Inflammatory macrophage (primary cell): ENCODE results near the gene ADAT2.
"Not testable (repeated sequence)": the region's sequence is repeated elsewhere in the genome, so short reads cannot be mapped to it uniquely, and the experiment has no call there.

Experiments
- DNase-seq, 2 donors: peaks; one replicate each; pipeline ENCODE4 v3.0.0-alpha.2; 2020 to 2022
- total RNA-seq, 18 experiments: gene quantifications; one replicate each; lab custom pipeline; 2026; ENCODE audit warnings: mixed read lengths in 6 of 18, inconsistent platforms in 2 of 18; lab: John Stamatoyannopoulos, UW

Gene ADAT2
- total RNA-seq, result 1.5 to 10.5 (median 5.5) reads per million in 18 experiments

DNA sequence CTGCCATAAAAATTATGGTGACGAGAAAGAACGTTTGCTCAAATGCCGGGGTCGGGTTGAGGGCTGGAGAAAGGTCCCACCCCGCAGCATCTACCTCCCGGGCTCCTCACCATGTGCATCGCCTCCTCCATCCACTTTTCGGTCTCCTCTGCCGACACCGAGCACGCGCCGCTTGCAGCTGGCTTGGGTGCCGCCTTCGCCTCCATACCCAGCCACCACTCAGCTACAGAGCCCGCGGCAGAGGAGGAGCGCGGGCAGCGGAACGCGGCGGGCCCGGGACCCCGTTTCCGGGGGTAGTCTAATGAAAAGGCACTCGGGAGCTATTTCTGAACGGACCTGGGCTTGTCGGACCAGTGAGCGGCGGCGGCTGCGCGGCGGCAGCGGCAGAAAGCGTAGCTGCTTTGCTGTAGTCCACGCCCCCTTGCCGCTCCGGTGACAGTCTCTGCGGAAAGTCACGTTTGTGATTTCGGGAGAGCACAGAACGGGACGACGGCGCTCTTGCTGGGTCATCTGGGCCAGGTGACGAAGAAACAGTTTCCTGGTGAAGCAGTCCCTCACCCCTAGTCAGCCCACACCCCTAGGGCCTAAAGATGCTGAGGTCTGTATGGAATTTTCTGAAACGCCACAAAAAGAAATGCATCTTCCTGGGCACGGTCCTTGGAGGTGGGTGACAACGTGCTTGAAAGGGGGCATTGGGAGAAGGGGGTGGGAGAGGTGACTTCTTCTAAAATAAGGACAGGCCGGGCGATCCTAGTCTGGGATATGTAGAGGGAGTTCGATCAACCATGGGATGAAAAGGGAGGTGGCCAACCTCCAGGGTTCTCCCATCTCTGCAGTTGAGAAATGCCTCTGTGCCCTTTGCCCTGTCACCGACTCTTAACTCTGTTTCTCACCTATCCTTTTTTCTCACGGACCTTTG, at the start of gene ADAT2, which contains the start of gene PEX3:
TSS of gene ADAT2 (minus strand) at position 243 of the 919 bp plus-strand sequence. CDS start at position 206, 37 bp downstream.
TSS of gene PEX3 (plus strand) at position 353 of the 919 bp plus-strand sequence. CDS start at position 591, 238 bp downstream.
- DNase-seq, result peak; percentile 96

DNA sequence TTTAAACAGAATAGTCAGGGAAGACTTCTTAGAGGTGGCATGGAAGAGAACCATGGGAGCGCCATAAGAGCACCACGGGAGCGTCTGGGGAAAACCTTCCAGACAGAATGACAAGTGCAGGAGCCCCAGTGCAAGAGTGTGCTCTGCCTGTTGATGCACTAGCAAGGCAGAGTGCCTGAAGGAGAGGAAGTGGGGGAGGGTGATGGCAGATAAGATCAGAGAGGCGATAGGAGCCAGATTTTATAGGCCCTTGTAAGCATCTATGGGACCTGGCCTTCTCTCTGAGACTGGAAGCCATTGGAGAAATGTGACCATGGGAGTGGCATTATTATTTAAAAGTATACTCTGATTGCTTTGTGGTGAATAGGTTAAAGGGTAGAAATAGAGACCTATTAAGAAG, 47.9 kb upstream of the ADAT2 start:
- no peak for DNase-seq

DNA sequence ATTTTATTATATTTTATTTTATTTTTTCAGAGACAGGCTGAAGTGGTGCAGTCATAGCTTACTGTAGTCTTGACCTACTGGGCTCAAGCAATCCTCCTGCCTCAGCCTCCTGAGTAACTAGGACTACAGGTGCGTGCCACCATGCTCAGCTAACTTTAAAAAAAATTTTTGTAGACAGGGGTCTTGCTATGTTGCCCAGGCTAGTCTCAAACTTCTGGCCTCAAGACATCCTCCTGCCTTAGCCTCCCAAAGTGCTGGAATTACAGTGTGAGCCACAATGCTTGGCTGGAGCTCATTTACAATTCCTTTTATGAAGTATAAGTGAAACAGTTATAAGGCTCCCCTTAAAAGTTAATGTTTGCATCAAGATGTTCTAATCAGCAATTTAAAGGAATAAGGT, 46.5 kb upstream of the ADAT2 start:
- no peak for DNase-seq

DNA sequence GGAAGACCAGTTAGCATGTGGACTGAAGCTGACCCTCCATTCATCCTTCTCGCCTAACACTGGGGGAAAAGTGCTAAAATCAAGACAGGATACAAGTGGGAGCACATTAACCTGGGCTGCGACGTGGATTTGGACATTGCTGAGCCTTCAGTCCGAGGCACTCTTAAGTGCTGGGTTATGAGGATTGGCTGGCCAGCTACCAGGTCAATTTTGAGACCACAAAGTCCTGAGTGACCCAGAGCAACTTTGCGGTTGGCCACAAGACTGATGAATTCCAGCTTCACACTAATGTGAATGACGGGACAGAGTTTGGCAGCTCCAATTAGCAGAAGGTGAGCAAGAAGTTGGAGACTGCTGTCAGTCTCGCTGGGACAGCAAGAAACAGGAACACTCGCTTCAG, 40.3 kb upstream of the ADAT2 start:
- no peak for DNase-seq

DNA sequence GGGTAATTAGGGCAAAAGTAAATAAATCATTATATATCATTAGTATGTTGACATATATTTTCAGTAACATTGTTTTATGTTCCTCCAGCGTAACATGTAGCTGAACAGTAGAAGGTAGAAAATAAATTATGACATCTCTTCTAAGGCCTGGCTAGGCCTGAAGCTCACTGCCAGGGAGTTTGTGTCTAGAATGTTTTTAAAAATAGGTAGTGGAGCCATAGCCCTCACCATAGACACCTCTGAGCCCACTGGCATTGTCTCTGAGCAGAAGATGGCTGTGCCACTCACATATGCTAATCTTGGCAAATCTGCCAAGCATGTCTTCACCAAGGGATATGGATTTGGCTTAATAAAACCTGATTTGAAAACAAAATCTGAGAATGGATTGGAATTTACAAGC, 39.7 kb upstream of the ADAT2 start:
- no peak for DNase-seq

DNA sequence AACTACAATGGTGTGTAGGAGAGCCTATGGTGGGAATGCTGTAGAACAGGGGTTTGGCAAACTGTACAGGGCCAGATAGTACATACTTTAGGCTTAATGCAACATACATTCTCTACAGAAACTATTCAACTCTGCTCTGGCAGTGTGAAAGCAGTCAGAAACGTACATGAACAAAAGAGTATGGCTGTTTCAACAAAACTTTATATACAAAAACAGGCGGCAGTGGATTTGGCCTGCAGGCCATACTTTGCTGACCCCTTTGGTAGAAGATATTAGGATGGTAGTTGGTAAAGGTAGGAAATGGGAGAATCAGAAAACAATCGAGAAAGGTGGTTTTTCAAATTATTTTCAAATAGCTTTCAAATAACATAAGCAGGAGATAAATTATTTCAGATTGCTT, 36.3 kb upstream of the ADAT2 start:
- DNase-seq, result no peak

DNA sequence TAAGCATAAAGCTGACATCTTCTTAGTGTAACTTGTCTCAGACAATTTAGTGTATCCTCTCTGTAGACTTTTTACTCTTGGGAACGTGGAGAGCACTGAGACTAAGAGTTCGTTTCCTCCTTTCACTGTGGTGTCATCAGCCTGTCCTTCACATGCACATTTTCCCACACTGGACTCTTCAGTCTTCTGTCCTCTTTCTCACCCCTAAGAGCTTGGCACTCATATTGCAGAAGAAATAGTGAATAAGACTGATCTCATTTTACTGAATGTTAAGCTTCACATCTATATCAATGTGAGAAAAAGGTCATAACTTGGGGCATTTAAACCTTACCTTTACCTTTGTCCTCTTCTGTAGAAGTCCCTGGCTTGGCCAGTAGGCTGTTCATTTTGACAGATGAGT, 35.5 kb upstream of the ADAT2 start:
- no peak for DNase-seq

DNA sequence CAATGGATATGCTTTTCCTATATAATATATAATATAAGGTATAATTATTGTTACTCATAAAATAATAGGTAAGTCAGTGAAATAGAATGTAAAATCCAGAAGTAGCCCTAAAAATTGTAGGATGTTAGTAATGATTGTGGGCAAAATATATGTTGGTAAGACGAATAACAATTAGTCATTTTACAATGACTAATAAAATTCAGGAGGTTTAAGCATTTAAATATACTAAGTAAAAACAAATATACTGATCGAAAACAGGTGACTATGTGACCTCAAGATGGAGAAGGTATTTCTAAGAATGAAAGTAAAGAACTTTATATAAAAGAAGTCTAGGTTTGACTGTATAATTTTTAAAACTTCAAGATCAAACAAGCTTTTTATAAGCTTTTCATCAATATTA, 32.1 kb upstream of the ADAT2 start:
- no peak for DNase-seq

DNA sequence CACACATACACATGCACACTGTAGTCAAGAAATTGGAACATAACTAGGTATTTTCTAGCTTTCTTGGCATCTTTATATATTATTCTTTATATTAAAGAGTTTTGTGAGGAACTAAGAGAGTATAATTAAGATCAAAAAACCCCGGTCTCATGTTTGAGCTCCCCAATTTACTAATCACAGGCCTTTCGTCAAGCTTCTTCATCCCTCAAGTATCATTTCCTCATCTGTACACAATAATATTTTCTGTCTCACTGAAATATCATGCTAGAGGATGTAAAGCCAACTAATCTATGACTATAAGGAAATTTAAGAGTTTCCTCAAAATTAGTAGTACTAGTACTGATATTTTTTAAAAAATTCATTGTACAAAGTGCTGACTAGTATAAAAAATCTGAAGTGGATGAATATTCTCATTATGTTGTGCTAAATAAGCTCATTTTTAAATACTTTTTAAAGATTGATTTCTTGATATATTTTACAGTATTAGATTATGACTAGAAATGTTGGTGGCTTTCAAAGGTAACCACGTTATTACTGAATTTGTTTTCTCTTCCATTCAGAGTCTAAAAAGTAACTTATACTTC, 28.1 kb upstream of the ADAT2 start:
- no peak for DNase-seq

DNA sequence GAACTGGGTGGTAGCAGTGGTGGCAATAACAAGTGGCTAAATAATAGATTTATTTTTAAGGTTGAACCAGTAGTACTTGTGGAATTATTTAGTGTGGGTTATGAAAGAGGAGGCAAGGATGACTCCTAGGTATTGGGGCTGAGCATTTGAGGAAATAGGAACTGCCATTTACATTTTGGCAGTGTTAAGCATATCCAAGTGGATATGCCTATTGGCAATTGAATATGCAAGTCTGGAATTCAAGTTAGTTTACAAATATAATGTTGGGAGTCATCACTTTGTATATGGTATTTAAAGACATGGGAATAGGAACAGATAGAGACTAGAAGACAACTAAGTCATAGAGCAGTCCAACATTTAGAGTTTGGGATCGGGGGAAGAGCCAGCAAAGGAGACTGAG, 26.1 kb upstream of the ADAT2 start:
- no peak for DNase-seq

DNA sequence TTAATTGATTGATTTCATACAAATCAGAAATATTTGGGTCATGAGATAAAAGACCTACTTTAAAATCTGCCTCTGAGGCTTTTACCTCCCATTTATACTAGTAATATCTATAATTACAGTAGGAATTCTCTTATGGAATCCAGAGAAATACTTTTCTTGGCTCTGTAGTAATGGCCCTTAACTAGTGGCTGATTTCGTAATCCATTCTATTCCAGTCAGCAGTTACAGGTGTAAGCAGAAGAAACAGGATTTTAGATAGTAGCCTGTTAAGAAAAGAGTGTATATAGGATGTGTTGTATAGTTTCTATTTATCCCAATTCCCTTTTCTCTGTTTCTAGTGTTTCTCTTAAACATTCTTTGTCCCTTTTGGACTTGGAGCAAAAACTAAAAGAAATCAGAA, 21.3 kb upstream of the ADAT2 start:
- no peak for DNase-seq

DNA sequence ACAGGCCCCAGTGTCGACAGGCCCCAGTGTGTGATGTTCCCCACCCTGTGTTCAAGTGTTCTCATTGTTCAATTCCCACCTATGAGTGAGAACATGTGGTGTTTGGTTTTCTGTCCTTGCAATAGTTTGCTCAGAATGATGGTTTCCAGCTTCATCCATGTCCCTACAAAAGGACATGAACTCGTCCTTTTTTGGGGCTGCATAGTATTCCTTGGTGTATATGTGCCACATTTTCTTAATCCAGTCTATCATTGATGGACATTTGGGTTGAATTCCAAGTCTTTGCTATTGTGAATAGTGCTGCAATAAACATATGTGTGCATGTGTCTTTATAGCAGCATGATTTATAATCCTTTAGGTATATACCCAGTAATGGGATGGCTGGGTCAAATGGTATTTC, 18.3 kb upstream of the ADAT2 start:
- not testable (repeated sequence) for DNase-seq

DNA sequence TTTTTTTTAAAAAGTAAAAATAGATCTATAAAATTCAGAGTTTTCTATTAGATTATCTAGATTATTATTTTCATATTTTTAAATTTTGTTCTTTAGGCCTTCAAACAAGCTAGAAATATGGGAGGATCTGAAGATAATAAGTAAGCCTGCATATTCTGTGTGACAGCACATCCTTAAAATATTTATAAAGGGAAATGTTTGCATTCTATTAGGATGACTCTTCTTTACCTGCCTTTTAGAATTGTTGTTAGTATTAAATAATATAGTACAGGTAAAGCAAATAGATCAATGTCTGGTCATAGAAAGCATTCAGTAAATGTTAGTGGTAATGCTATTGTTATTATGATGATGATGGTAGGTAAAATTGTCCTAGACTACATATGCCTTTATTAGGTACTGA, 17.5 kb upstream of the ADAT2 start:
- DNase-seq, result no peak

DNA sequence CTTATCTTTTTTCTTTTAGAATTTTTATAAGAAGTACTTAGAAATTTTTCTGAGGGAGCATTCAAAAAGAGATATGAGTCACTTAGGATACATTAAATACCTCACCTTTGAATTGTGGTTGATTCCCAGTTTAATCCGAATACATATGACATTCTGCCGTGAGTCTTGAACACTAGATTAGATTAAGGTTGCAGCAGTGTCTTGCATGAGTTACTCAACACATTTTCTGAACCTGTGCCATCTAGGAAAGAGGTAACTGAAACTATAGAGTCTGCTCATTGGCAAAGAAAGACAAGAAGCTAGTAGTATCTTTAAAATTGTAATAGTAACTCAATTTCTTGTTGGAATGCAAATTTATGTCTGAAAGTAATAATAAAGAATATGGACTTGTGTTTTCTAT, 15.1 kb upstream of the ADAT2 start:
- no peak for DNase-seq

DNA sequence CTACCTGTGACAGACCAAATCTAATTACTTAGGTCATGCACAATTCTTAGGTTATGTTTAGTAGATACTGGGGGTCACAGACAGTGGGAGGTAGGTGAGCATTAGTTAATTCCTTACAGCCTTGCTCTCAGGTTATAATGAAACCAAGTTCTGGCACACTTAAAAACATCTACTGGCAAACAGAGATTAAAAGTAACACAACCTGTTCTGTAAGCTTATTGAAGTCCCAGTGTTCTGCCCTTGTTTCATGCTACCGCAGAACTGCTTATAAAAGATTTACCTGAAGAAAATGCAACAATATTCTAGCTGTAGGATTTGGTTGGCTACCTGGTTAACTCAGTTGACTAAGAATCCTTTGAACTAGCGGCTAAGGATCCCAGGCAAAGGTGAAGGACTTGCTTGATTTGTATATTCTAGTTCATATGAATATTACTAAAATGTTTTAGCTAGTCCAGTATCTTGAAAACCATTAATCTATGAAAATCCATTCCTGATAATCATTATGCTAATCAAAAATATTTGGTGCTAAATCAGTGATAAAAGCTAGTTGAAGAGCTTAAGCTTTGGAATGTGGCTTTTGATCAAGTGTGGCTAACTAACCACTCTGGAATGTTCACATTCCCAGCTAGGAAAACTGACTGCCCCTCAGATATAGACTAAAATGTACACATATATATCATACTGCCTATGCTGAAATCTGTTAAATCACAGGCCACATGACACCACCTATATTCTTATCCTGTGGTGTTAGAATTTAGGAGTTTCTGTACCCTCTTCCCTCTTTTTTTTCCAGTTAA, 7.3 kb upstream of the ADAT2 start:
- DNase-seq, result no peak

DNA sequence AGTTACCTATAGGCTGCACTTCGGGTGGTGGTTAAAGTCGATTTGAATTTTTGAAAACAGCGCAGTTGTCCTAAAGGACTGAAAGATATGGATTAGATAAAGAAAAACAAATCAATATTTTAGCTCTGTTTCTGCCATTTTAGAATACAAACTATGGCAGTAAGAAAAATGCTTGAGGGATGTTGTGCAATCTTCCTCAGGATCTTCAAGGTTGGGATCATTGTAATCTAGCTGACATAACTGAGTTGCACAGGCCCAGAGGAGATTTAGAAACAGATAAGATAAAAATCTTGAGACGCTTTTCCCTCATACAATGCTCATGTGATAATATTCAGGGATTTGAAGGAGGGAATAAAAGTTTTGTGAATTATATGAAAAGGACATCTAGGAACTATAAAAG, 1.0 kb upstream of the ADAT2 start:
- DNase-seq, result peak; percentile 13 to 19

DNA sequence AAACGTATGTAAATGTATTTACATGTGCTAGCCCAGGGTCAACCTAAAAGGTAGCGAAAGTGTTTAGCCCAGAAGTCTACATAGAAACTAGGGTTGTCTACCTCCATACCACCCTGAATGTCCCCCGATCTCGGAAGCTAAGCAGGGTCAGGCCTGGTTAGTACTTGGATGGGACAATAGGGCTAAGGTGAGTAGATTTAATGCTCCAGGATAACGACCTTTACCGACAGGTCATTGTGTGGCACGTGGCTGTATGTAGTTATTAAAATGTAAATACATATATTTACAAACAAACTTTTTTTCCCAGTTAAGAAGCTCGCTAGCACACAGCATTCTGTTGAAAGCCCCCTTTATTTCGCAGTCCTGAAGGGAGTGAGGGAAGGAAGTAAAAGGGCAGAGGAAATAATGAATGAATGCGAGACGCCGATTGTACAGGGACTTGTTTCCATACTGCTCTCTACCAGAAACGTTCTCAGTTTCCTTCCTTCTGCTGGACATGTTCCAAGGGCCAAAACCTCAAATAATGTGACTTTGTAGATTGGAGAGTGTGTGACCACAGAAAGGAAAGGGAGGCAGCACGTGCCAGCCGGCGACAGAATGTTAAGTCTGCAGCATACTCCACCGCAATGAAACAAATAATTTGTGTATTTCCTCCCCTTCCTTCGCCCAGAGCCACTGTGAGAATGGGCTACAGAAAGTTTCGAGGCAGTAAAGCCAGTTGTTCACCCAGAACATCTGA, 612 bp downstream of the ADAT2 start:
- peak in 1 of 2 donors; percentile 8 for DNase-seq

DNA sequence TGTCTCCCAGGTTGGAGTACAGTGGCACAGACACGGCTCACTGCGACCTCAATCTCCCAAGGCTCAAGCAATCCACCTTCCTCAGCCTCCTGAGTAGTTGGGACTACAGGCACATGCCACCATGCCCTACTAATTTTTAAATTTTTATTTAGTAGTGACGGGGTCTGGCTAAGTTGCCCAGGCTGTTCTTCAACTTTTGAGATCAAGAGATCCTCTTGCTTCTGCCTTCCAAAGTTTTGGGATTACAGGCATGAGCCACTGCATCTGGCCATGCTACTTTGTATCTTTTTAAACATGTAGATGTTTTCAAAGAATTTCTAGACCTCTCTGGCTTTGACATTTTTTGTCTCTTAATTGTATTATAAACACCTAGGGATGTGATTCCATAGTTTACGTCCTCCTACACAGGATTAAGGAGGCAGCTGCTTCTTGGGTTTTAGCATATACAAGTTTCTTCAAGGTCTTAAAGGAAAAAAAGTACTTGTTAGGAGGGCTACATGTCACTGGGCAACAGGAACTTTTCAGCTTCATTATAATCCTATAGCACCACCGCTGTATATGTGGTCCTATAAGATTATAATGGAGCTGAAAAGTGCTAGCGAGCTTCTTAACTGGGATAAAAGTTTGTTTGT, 1.3 kb downstream of the ADAT2 start:
- no peak for DNase-seq

DNA sequence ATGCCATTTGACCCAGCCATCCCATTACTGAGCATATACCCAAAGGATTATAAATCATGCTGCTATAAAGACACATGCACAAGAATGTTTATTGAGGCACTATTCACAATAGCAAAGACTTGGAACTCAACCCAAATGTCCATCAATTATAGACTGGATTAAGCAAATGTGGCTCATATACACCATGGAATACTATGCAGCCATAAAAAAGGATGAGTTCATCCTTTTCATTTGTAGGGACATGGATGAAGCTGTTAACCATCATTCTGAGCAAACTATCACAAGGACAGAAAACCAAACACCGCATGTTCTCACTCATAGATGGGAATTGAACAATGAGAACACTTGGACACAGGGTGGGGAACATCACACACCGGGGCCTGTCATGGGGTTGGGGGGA, 2.6 kb downstream of the ADAT2 start:
- not testable (repeated sequence) for DNase-seq

DNA sequence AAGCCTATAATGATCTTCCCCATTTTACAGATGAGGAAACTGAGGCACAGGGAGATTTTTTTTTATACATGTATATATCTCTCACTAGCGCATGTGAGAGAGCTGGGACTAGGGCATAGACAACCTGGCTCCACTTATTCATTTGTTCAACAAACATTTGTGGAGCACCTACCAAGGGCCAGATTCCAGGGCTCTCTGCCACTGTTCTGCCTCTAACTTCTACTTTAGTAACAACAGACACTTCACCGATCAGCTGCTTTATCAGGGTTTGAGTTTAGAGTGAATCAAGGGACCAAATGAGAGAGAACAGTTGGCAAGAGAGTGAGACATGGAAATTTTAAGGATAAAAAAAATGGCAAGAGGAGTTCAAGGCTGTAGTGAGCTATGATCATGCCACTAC, 7.4 kb downstream of the ADAT2 start:
- no peak for DNase-seq

DNA sequence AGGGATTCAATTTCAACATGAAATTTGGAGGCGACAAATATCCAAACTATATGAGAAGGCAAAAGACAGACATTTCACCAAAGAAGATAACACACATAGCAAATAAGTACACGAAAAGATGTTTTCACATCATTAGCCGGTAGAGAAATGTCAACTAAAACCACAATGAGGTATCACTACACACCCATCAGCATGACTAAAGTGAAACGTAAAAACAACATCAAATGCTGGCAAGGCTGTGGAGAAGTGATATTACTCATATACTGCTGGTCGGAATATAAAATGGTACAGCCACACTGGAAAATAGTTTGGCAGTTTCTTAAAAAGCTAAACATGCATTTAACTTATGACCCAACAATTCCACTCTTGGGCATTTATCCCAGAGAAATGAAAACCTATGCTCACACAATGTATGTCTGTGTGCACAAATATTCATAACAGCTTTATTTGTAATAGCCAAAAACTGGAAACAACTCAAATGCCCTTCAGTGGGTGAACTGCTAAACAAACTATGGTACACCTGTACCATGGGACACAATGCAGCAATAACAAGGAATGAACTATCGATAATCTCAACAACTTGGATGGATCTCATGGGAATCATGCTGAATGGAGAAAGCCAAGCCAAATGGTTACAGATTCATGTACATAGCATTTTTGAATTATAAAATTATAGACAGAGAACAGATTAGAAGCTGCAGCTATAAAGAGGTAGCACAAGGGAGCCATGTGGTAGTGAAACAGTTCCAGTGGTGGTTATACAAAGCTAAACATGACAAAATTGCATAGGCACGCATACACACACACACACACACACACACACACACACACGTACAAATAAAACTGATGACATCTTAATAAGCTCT, 8.6 kb downstream of the ADAT2 start:
- DNase-seq, result no peak
